Ecto neural progenitor cell (in vitro differentiated cells): ENCODE measurements around the gene PNMA6E.

Source experiments
- DNase-seq: peaks from one replicate; pipeline ENCODE4 v3.0.0-alpha.2; 2018; ENCODE audit warnings: low spot score

The PNMA6E gene

DNA sequence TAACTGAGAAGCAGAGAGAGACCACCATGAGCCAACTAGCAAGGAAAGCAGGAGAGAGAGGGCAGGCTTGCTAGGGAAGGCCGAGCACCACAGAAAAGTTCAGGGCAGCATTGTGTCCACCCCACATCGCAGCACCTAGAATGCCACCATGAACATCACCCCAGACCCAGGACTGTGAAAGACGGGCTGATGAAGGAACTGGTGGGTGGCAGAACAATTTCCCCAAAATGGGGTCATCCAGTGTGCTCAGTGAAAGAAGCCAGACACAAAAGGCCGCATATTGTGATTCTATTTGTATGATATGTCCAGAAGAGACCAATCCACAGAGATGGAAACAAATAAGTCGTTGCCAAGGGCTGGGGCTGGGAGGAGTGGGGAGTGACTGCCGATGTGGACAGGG lies 16.8 kb downstream of the PNMA6E start:
- DNase-seq, result no peak

DNA sequence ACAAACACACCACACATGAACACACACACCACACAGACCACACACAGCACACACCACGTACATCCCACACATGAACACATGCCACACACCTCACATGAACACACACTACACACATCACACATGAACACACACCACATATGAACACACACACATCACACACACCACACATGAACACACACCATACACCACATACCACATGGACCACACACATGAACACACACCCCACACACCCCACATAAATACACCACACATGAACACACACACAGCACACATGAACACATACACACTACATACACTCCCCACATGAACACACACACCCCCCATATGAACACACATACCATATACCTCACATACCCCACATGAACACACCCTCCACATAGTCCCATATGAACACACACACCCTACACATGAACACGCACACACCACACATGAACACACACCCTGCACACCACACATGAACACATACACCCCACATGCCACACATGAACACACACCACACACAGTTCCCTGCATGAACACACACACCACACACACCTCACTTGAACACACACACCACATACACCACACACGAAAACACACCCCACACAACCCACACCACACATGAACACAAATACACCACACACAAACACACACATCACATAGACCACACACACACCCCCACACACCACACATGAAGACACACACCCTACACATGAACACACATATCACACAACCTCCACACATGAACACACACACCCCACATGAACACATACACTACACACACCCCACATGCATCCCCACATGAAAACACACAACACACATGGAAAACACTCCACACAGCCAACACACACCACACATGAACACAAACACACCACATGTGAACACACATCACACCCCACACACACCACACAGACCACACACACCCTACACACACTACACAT lies 18.3 kb downstream of the PNMA6E start:
- no peak for DNase-seq

DNA sequence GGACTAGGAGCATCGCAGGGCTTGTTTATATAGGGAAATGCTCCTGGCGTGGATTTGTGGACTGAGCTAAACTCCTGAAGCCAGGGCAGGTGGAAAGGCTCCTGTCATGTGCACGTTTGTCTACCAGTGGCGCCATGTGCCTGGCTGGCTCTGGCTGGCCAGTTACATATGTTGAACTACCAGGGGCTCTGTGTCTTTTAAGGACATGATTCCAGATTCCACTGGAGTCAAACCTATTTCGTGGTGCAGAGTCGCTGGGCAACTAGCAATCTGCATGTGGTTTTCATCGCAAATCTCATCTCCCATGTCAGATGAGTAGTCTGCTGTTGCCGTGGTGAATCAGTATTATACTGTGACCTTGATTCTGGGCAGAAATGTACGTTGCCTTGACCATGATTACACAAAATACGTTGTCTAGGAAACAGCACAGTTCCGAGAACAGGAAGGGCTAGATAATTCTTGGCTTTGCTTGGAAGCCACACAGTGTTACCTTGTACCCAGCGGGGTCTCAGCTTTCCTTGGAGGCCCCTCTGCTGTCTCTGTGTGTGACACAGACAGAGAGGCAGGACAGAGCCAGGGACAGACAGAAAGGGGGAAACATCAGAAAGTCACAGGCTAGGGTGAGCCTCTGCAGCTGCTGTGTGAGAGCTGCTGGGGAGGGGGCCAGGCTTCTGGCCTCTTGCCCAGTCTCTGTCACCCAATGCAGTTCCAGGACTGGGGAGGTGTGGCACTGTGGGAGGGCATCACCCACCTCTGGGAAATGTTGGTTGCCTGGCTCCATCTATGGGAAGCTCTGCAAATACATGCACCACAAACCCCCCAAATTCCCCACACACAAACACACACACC lies 19.2 kb downstream of the PNMA6E start:
- no peak for DNase-seq

DNA sequence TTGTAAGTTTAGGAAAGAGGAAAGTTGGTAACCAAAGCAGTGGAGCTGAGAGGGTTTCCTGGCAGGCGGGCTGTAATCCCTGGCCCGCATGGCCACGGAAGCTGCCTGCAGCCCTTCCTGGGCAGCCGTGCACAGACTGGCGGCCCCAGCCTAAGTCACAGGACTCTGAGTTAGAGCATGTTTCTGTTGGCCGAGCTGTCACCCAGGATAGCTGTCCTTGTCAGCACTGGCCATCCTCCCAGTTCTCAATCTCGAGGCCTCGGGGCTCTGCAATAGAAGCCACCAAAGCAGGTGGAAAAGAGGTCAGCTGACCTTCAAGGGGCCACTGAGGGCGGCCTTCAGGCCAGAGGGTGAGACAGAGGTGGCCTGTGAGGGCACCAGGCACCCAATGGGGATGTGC lies 20.5 kb downstream of the PNMA6E start:
- DNase-seq, result no peak

DNA sequence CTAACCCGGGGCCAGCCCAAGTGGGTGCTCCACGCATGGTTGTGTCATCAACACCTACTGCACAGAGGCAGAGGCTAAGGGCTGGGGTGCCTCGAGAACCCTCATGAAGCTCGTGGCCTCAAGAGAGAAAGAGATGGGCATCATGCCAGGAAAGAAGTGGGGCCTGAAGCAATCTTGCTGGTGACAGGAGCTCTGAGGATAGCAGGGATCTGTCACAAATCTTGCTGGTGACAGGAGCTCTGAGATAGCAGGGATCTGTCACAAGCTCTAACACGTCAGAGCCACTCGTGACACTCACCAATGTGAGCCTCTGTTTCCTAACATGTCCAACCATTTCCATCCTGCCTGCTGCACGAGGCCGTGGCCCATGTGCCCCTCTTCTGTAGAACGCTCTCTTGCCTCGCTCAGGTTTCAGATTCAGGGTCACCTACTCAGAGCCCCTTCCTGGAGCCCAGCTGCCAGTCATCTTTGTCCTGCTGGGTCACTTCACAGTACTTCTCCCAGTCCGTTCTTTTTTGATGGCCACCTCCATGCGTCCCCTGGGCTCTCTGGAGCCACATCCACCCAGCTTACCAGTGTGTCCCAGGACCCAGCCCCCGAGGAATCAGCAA lies 21.1 kb downstream of the PNMA6E start:
- DNase-seq, result no peak

DNA sequence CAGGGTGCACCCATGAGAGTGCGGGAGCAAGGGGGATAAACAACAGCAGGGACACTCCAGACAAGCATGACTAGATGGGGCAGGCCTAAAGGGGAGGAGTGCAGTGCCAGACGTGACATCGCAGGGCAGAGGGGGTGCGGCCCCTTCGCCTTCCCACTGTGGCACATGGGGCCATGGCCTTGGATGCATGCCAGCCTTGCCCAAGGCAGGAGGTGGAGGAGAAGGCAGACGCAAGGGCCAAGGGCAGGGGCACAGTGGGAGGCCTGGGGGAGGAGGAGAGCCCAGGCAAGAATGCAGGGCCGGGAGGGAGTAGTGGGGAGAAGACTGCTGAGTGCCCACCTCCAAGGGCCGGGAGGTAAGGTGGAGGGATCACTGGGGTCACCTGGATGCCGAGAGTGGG lies 21.6 kb downstream of the PNMA6E start:
- DNase-seq, result no peak

DNA sequence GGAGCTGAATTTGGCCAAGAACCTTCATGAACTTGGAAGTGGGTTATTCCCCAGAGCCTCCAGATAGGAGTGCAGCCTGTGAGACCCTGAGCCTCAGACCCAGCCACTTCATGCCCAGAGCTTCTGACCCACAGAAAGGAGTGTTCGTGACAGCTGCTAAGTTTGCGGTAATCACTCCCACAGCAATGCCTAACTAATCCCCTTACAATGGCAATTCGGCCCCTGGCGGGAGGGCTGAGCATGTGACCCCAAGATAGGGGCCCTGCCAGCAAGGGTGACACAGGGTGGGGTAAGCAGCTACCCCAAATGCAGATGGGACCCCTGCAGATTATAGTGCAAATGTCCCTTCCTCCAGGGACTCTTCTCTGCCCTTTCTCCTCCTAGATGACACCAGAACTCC lies 22.5 kb downstream of the PNMA6E start:
- no peak for DNase-seq

DNA sequence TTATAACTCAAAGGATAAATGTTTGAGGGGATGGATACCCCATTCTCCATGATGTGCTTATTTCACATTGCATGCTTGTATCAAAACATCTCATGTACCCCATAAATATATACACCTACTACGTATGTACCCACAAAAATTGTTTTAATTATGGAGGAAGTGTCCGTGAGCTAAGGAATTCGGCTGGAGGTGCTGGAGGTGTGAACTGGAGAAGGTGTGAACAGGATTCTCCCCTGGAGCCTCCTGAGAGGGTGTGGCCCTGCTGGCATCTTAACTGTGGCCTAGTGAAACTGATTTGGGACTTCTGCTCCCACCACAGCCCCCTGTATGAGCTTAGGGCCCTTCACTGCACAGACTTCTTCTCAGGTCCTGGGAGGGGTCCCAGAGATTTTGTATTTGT lies 23.4 kb downstream of the PNMA6E start:
- DNase-seq, result no peak

DNA sequence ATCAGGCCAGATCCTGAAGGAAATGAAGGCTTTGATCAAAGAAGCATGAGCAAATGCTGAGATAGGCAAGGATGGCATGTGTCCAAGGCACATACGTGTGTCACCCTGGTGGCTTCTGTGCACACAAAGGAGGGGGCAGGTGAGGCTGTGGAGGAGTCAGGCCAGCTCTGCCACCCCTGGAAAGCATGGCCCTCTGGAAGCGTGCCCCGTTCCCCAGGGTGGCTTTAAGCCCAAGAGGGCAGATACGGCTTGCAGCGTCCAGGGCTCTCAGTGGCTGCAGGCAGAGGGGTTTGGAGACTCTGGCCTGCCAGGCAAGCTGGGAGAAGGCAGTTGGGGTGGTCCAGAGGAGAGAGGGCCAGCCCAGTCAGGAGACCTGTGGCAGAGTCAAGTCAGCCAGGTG lies 25.6 kb downstream of the PNMA6E start:
- no peak for DNase-seq

DNA sequence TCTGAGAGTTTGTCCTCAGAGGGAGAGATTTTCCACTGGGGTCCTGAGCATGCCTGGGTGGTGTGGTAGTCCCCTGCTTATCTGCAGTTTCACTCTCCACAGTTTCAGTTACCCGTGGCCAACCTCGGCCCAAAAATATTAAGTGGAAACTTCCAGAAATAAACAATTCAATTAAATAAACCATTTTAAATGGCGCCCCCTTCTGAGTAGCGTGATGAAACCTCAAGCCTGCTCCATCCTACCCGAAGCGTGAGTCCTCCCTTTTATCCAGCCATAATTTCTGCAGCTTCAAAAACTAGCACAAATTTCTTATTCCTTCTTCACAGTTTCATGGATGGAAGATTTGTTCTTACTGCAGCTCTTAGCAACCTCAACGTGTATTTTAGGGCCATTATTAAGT lies 26.7 kb downstream of the PNMA6E start:
- DNase-seq, result no peak

DNA sequence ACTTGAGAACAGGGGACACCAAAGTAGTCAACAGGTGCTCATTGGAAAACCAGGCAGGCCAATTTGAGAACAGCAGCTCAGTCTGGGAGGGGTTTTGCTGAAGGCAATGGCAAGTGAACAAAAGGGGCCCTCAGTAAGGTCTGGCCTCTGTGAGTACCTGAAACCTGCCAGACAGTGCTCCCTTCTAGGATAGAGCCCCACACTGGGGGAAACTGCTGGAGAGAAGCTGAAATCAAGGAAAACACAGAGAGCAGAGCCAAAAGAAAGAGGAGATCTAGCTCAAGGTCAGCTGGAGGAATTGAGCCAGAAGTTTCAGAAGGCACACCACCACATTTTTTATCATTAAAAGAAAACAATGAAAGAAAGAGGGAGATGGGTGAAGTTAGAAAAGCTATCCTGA lies 28.2 kb downstream of the PNMA6E start:
- DNase-seq, result no peak

DNA sequence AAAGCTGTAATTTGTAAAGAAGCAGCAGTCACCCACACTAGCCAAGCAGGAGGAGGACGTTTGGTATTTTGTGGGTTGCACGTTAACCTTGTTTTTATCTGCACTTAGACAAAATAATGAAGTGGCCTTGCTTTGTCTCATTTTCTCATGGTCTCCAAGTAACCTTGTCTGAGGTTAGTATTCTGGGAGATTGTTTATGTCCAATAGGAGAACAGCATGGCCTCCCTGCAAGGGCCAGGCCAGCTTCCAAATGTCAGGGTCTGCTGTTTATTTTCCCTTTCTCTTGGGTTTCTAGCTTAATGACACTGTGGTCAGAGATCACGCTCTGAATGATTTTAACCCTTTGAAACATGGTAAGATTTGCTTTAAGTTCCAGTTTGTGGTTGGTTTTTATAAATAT lies 29.9 kb downstream of the PNMA6E start:
- DNase-seq, result no peak

DNA sequence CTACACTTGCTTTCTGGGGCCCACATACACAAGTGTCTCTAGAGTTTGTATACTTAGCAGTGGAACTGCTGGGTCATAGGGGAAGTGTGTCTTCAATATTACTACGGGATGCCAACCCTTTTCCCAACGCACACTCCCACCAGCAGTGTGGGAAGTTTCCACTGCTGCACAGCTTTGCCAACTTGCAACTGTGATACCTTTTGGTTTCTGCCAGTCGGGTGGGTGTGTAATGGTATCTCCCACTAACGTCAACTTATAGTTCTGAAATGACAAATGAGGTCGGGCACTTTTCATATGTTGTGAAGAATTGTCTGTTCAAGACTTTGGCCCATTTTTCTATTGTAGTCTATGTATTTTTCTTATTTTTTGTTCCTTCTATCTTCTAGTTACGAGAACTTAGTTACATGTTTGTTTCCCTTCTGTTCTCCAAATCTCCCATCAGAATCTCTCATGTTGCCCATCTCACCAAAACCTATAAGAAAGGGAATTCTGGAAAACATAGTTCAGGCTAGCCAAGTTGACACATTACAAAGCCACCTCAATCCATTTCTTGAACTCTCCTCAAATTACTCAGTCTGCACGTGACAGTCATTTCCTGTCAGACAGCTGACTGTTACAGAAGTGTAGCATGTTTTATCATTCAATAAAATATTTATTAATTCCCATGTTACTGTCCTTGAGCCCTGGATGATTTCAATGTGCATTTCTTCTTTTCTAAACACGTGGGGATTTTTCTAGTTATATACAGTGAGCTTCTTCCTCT lies 30.7 kb downstream of the PNMA6E start:
- DNase-seq, result no peak

DNA sequence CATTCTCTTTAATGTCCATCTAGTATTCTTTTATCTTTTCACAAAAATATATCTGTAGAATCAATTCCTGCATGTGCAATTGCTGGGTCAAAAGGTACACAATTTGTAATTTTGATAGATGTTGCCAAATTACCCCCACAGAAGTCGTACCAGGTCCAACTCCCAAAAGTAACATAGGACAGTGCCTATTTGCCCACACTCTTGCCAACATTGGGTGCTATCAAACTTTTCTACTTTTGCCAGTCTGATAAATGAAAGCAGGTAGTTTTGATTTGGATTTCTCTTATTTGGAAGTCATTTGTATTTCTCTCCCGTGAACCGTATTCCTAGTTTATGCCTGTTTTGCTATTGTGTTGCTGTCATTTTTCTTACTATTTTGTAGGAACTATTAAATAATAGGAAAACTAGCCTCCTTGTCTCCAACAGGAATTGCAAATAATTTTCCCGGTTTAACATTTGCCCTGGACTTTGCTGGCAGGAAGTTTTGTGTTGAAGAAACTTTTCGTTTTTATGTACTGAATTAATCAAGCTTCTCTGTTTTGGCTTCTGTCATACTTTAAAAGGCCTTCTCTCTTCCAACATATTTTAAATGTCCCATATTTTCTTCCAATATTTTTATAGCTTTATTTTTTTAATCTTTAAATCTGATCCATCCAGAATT lies 34.1 kb downstream of the PNMA6E start:
- no peak for DNase-seq

DNA sequence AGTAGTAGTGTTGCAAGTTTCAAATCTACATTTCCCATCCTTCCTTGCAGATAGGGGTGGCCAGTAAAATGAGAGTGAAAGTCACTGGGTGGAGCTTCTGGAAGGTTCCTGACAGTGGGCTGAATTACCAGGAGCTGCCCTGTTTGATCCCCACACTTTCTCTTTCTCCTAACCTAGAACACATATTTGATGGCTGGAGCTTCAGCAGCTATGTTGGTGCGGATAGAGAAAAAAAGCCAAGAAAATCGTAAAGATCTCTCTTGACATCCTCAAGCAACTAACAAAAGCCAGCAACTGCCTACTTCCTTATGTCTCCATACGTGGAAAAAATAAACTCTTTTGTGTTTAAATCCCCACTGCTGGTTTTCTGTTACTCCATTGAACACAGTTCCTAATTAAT lies 35.0 kb downstream of the PNMA6E start:
- no peak for DNase-seq

DNA sequence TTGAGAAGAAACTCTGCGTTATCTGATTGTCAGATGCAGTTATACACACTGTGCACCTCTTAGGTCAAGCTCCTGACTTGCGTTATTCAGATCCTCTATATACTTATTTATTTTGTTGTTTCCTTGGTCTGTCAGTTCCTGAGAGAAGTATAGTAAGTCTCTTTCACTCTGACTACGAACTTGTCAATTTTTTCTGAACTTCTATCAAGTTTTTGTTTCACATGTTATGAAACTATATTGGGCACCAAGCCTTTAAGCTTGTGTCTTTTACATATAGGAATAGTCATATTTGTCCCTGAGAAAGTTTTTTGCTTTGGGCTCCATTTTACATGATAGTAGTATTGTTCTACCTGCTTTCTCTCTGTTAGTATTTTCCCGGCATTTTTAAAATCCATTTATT lies 35.5 kb downstream of the PNMA6E start:
- DNase-seq, result no peak

DNA sequence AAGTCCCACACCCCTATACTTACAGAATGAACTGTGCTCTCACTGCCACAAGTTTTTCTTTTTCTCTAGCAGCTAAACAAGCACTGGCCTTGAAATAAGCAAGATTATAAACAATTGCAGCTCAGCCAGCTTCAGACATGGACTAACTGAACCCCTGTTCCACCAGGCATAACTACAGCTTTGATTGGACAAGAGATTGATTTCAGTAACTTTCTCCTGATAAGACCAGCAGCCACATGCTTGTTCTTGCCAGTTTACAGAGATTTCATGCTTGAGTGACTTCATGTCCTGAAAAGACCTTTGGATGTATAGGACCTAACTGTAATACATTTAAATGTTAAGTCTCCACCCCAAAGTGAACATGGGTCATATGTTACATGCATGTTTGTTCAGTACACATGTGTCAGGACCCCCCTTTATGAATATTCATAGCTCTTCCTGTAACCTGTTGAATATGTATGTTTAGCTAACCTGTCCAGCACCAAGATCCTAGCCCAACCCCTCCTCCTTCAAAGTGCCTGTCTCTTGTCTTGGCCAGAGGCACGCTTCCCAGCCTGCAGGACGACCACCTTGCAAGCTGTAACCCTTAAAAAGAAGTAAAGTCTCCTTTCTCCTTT lies 39.3 kb downstream of the PNMA6E start:
- DNase-seq, result no peak

DNA sequence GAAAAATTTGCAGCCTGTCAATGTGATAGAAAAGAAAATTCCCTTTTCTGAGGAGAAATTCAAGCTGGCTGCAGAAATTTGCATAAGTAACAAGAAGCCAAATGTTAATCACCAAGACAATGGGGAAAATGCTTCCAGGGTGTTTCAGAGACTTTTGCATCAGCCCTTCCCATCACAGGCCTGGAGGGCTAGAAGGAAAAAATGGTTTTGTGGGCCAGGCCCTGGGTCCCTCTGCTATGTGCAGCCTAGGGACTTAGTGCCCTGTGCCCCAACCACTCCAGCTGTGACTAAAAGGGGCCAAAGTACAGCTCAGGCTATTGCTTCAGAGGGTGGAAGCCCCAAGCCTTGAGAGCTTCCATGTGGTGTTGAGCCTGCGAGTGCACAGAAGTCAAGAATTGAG lies 43.3 kb downstream of the PNMA6E start:
- peak; percentile 2 for DNase-seq

DNA sequence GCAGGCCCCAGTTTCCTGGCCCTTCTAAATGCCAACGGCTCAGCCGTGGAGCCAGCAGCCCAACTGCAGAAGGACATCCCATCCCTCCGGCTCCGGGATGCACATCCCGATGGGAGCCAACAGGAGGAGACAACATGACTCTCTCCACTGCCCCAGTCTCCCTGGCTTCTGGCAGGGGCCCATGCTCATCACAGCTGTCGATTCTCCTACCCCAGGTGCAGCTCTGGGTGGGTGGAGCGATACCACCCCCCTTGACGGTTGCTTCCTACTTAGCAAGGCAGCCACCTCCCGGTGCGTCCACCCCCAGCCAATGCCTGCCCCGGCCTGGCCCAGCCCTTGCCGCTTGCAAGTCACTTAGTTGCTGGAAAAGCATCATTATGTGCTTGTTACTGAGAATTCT lies 47.7 kb downstream of the PNMA6E start:
- DNase-seq, result no peak

DNA sequence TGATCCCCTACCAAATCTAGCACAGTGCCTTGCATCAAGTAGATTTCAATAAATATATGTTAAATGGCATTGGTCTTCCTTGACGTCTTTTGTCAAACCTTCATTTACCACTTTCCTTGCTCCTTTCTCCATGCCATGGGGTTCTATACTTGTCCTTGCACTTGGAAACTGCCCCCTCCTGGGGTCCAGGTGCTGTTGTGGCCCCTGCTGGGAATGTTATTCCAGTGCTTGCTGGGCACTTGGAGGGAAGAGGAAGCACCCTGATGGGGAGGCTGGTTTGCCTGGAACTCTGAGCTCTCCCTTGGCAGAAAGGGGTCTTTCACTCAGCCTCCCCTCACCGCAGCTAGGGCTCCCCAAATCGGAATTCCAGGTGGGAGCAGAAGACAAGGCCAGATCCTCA lies 48.3 kb downstream of the PNMA6E start:
- no peak for DNase-seq

DNA sequence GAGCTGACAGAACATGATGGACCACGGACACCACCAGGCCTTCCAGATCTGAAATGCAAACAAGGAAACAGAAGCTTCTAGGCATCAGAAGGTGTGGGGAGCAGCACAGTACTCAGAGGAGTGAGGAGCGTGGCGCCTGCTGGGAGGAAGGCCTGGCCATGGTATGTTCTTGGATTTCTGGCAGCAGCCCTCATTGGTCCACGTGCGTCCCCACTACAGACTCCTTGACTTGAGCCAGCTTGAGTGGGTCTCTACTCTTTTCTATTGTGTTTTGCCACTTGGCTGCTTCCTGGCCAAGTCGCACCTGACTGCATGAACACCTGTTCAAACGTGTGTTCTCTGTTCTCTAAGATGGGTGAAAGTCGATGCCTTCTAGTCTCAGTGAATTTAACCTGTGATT lies 49.2 kb downstream of the PNMA6E start:
- peak; percentile 11 for DNase-seq
